PC-9 (cell line): ENCODE results near the gene CHIC2. TPM values are rescaled to one million over a fixed set of nuclear protein-coding genes. Genes with fewer than 3 reads are reported as not detected.
"Not testable (repeated sequence)": the region's sequence is repeated elsewhere in the genome, so short reads cannot be mapped to it uniquely, and the experiment has no call there.

Source experiments
- BruUV-seq: library from RNA; stranded (reverse); fragments of 400-500 nt; replicated peaks from 2 replicates; lab custom pipeline; 2021; lab: Mats Ljungman, UMichigan
- CTCF ChIA-PET: fragments of 300-600 bp; sonication (Branson Sonifier 250); formaldehyde crosslinking; loops from one replicate; lab custom pipeline; 2022; ENCODE audit warnings: antibody characterized with exemption; lab: Charles Lee
- POLR2A ChIA-PET: fragments of 300-600 bp; sonication (Branson Sonifier 250); formaldehyde crosslinking; loops from one replicate; lab custom pipeline; 2022; ENCODE audit warnings: antibody characterized with exemption; ENCODE audit not compliant: unreplicated experiment; lab: Charles Lee
- DNase-seq, 2 experiments: peaks; one replicate each; pipeline versions ENCODE4 v3.0.0 to v3.0.0-alpha.2; 2015 to 2022; ENCODE audit warnings: mixed read lengths in 1 of 2
- H2AFZ ChIP-seq: fragments of 200-600 bp; sonication (generic); 2 replicates; pipeline ENCODE4 v1.8.1; 2017; ENCODE audit warnings: antibody characterized with exemption
- H3F3A ChIP-seq: fragments of 200-600 bp; sonication (generic); 2 replicates; pipeline ENCODE4 v1.8.1; 2017; ENCODE audit warnings: antibody characterized with exemption, mild to moderate bottlenecking, low read depth; ENCODE audit not compliant: insufficient read depth
- H3K27ac ChIP-seq: fragments of 200-600 bp; sonication (generic); 2 replicates; pipeline ENCODE4 v1.6.1; 2016; ENCODE audit warnings: mixed run types
- H3K27me3 ChIP-seq: fragments of 200-600 bp; sonication (generic); 2 replicates; pipeline ENCODE4 v1.6.1; 2016; ENCODE audit warnings: low read depth, mixed run types; ENCODE audit not compliant: insufficient read depth
- H3K36me3 ChIP-seq: fragments of 200-600 bp; sonication (generic); 2 replicates; pipeline ENCODE4 v1.6.1; 2016; ENCODE audit warnings: low read depth, mixed run types
- H3K4me1 ChIP-seq: fragments of 200-600 bp; sonication (generic); replicated peaks from 2 replicates; pipeline ENCODE4 v1.6.1; 2016; ENCODE audit warnings: mixed run types; ENCODE audit not compliant: insufficient read depth
- H3K4me2 ChIP-seq: fragments of 200-600 bp; sonication (generic); 2 replicates; pipeline ENCODE4 v1.6.1; 2017; ENCODE audit warnings: mixed run types
- H3K4me3 ChIP-seq: fragments of 200-600 bp; sonication (generic); 2 replicates; pipeline ENCODE4 v1.6.1; 2016; ENCODE audit warnings: mixed run types
- H3K79me2 ChIP-seq: fragments of 200-600 bp; sonication (generic); 2 replicates; pipeline ENCODE4 v1.6.1; 2017; ENCODE audit warnings: low read depth, mixed run types
- H3K9me2 ChIP-seq: fragments of 200-600 bp; sonication (generic); 2 replicates; pipeline ENCODE4 v1.8.1; 2017; ENCODE audit warnings: mild to moderate bottlenecking; ENCODE audit not compliant: insufficient read depth
- H3K9me3 ChIP-seq: fragments of 200-600 bp; sonication (generic); 2 replicates; pipeline ENCODE4 v1.8.1; 2016; ENCODE audit warnings: low read depth; ENCODE audit not compliant: insufficient read depth
- H4K20me1 ChIP-seq: fragments of 200-600 bp; sonication (generic); 2 replicates; pipeline ENCODE4 v1.8.1; 2017; ENCODE audit not compliant: insufficient read depth
- EZH2 ChIP-seq: fragments of 200-600 bp; sonication (generic); IDR thresholded peaks from 2 replicates; pipeline ENCODE4 v1.8.0; 2017; ENCODE audit warnings: antibody characterized with exemption, low read depth
- intact Hi-C: fragments of 100-400 bp; cut with micrococcal nuclease; formaldehyde crosslinking; loops from one replicate; pipeline ENCODE4 v1.10.0; 2022; ENCODE audit not compliant: unreplicated experiment
- total RNA-seq: library from RNA; stranded (reverse); gene quantifications from 2 replicates; pipeline ENCODE4 v1.2.3, GENCODE V29; 2021
- TF ChIP-seq, protein P1 (sequence below): fragments of 200-600 bp; sonication (generic); conservative IDR thresholded peaks from 2 replicates; pipeline ENCODE4 v1.6.1; 2017; ENCODE audit warnings: mixed run types, antibody characterized with exemption, mild to moderate bottlenecking, moderate library complexity

The CHIC2 gene
- total RNA-seq, 1 experiment from 2014 or later, result 12.1 TPM

DNA sequence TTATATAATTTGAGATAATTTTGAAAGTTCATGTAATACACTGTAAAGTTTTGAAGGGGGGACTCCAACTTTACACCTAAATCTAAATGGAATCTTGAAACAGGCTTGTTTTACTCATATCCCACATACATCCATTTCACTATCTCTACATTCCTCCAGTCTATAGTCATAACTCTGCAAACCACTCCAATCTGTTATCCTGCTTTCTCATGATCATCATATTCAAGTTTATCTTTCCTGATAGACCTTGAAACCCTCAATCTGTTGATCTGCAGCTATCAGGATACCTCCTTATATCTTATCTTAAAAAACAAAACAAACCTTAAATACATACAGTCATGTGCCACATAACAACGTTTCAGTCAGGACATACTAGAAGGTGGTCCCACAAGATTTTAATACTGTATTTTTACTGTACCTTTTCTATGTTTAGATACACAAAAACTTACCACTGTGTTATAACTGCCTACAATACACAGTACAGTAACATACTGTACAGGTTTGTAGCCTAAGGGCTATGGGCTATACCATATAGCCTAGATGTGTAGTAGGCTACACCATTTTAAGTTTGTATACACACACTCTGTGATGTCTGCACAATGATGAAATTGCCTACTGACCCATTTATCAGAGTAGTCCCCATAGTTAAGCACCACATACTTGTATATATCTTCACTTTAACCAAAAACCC is 14.0 kb downstream of the CHIC2 start:
- CTCF ChIA-PET, result no interaction called here
- Histone ChIP-seq H4K20me1 (peaks cover 11% of the 10 kb centered on the region; the same call in 1 of the 2 replicates), H3K4me1 (no peaks in the 10 kb centered on the region), H3K9me2 (no peaks in the 10 kb centered on the region), H2AFZ (no peak overlapping the region), H3K79me2 (peaks cover 35% of the 10 kb centered on the region), H3K9me3 (no peaks in the 10 kb centered on the region), H3K36me3 (peaks cover 5% of the 10 kb centered on the region; the same call in 1 of the 2 replicates), H3F3A (no peaks in the 10 kb centered on the region), H3K4me3 (no peak overlapping the region), H3K27ac (no peak overlapping the region), H3K4me2 (no peak overlapping the region), H3K27me3 (no peaks in the 10 kb centered on the region)
- intact Hi-C loops, result no loop called here
- TF ChIP-seq, protein P1, sequence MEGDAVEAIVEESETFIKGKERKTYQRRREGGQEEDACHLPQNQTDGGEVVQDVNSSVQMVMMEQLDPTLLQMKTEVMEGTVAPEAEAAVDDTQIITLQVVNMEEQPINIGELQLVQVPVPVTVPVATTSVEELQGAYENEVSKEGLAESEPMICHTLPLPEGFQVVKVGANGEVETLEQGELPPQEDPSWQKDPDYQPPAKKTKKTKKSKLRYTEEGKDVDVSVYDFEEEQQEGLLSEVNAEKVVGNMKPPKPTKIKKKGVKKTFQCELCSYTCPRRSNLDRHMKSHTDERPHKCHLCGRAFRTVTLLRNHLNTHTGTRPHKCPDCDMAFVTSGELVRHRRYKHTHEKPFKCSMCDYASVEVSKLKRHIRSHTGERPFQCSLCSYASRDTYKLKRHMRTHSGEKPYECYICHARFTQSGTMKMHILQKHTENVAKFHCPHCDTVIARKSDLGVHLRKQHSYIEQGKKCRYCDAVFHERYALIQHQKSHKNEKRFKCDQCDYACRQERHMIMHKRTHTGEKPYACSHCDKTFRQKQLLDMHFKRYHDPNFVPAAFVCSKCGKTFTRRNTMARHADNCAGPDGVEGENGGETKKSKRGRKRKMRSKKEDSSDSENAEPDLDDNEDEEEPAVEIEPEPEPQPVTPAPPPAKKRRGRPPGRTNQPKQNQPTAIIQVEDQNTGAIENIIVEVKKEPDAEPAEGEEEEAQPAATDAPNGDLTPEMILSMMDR, result no peak
- TF ChIP-seq EZH2, result no peak
- DNase-seq, result no peak
- POLR2A ChIA-PET, result no interaction called here
- BruUV-seq, result no TSS peak

DNA sequence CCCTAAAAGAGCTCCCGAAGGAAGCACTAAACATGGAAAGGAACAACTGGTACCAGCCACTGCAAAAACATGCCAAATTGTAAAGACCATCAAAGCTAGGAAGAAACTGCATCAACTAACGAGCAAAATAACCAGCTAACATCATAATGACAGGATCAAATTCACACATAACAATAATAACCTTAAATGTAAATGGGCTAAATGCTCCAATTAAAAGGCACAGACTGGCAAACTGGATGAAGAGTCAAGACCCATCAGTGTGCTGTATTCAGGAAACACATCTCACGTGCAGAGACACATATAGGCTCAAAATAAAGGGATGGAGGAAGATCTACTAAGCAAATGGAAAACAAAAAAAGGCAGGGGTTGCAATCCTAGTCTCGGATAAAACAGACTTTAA is 20.8 kb downstream of the CHIC2 start:
- H3K9me3 ChIP-seq, DNase-seq, H3K27ac ChIP-seq, BruUV-seq, H3K4me2 ChIP-seq, H3K27me3 ChIP-seq, CTCF ChIA-PET, H3K4me3 ChIP-seq, H4K20me1 ChIP-seq, H3F3A ChIP-seq, H3K4me1 ChIP-seq, H3K79me2 ChIP-seq, H2AFZ ChIP-seq, H3K9me2 ChIP-seq, POLR2A ChIA-PET, intact Hi-C loops, H3K36me3 ChIP-seq: not testable (repeated sequence)

DNA sequence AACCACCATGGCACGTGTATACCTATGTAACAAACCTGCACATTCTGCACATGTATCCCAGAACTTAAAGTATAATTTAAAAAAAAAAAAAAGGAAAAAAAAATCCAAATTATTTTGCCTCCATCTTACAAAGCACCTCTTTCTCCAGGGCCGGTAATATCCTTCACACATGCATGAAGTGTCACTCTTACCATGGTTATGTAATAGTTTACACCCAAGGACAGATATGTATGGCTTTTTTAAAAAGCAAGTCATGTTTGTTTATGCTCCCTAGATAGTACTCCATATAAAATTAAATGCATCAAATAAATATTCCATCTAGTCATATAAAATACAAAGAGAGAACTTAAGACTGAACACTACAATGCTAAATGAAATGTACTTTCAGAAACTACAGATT is 22.5 kb downstream of the CHIC2 start:
- no peaks in the 10 kb centered on the region for H3K9me3 ChIP-seq
- H4K20me1 ChIP-seq, result no peaks in the 10 kb centered on the region
- no peak for TF ChIP-seq EZH2
- TF ChIP-seq, protein P1, result no peak
- no peaks in the 10 kb centered on the region for H3K4me1 ChIP-seq
- H3K4me3 ChIP-seq, result no peak overlapping the region
- DNase-seq, result no peak
- H3K27ac ChIP-seq, result no peak overlapping the region
- H2AFZ ChIP-seq, result no peak overlapping the region
- no TSS peak for BruUV-seq
- H3K27me3 ChIP-seq, result no peaks in the 10 kb centered on the region
- no peaks in the 10 kb centered on the region for H3F3A ChIP-seq
- ChIA-PET POLR2A (no interaction called here), CTCF (no interaction called here)
- no peaks in the 10 kb centered on the region for H3K9me2 ChIP-seq
- intact Hi-C loops, result no loop called here
- H3K79me2 ChIP-seq, result no peaks in the 10 kb centered on the region
- H3K36me3 ChIP-seq, result no peaks in the 10 kb centered on the region
- no peak overlapping the region for H3K4me2 ChIP-seq

GRCh38 chr4:54041100-54041499 is 23.3 kb downstream of the CHIC2 start:
- Histone ChIP-seq H2AFZ (no peak overlapping the region), H3K27me3 (no peaks in the 10 kb centered on the region), H3K9me2 (no peaks in the 10 kb centered on the region), H3K9me3 (no peaks in the 10 kb centered on the region), H3K4me2 (no peak overlapping the region), H3F3A (no peaks in the 10 kb centered on the region), H3K4me3 (no peak overlapping the region), H3K4me1 (no peaks in the 10 kb centered on the region), H4K20me1 (no peaks in the 10 kb centered on the region), H3K27ac (no peak overlapping the region), H3K36me3 (no peaks in the 10 kb centered on the region), H3K79me2 (no peaks in the 10 kb centered on the region)
- no TSS peak for BruUV-seq
- CTCF ChIA-PET, result no interaction called here
- TF ChIP-seq, protein P1, result no peak
- TF ChIP-seq EZH2, result no peak
- POLR2A ChIA-PET, result no interaction called here
- no peak for DNase-seq
- intact Hi-C loops, result no loop called here
